Spleen (tissue), 11 donors: ENCODE results near the gene FRMD5. TPM values are rescaled to one million over a fixed set of nuclear protein-coding genes. Genes with fewer than 3 reads are reported as not detected.

ENCODE experiments used
- DNase-seq: peaks from one replicate; pipeline ENCODE4 v3.0.0-alpha.2; 2020
- H3K27ac ChIP-seq, 8 donors: fragments of 200-600 bp; sonication (generic) in 7 of 8; 1 replicate in 4 of 8; 2 replicates in 4 of 8; pipeline versions ENCODE4 v1.5.0 to v1.8.0; 2016 to 2021; ENCODE audit warnings: inconsistent platforms in 4 of 8, mild to moderate bottlenecking in 4 of 8, moderate library complexity in 1 of 8
- H3K27me3 ChIP-seq, 7 donors: fragments of 200-600 bp; sonication (generic) in 6 of 7; replicated peaks in 1 of 7; 1 replicate in 4 of 7; 2 replicates in 3 of 7; pipeline versions ENCODE4 v1.5.0 to v1.8.0; 2016 to 2021; ENCODE audit warnings: inconsistent platforms in 3 of 7, mild to moderate bottlenecking in 1 of 7
- H3K36me3 ChIP-seq, 6 donors: fragments of 200-600 bp; sonication (generic) in 5 of 6; 1 replicate in 4 of 6; 2 replicates in 2 of 6; pipeline versions ENCODE4 v1.5.0 to v1.8.0; 2016 to 2021; ENCODE audit warnings: inconsistent platforms in 2 of 6
- H3K4me1 ChIP-seq, 6 donors: fragments of 200-600 bp; sonication (generic) in 5 of 6; 1 replicate in 3 of 6; 2 replicates in 3 of 6; pipeline versions ENCODE4 v1.5.0 to v1.8.0; 2016 to 2021; ENCODE audit warnings: inconsistent platforms in 3 of 6
- H3K4me3 ChIP-seq, 8 donors: fragments of 200-600 bp; sonication (generic) in 7 of 8; 1 replicate in 4 of 8; 2 replicates in 4 of 8; pipeline versions ENCODE4 v1.5.0 to v1.8.0; 2016 to 2021; ENCODE audit warnings: inconsistent platforms in 4 of 8, mild to moderate bottlenecking in 4 of 8, moderate library complexity in 2 of 8
- H3K9me3 ChIP-seq, 8 donors: fragments of 200-600 bp; sonication (generic) in 7 of 8; 1 replicate in 4 of 8; 2 replicates in 4 of 8; pipeline versions ENCODE4 v1.5.0 to v1.8.0; 2016 to 2021; ENCODE audit warnings: inconsistent platforms in 4 of 8
- CTCF ChIP-seq, 11 experiments: fragments of 200-600 bp in 7 of 11; fragments of 450-650 bp in 4 of 11; sonication (generic) in 4 of 11; IDR thresholded peaks in 8 of 11; conservative IDR thresholded peaks in 3 of 11; 1 replicate in 7 of 11; 2 replicates in 4 of 11; pipeline versions ENCODE4 v1.4.0 to v1.8.0; 2016 to 2021; ENCODE audit warnings: antibody characterized with exemption in 11 of 11, inconsistent platforms in 4 of 11, mild to moderate bottlenecking in 1 of 11
- POLR2A ChIP-seq, 3 donors: fragments of 450-650 bp; IDR thresholded peaks; one replicate each; pipeline ENCODE4 v1.5.1; 2017; ENCODE audit warnings: antibody characterized with exemption in 3 of 3, mild to moderate bottlenecking in 1 of 3
- POLR2AphosphoS5 ChIP-seq, 3 donors: sonication (generic); formaldehyde crosslinking; IDR thresholded peaks; one replicate each; pipeline ENCODE4 v1.5.1; 2017; ENCODE audit warnings: antibody characterized with exemption in 3 of 3
- WGBS, 5 donors: extraction: QIAGEN DNeasy Blood & Tissue Kit in 3 of 5; methylation state at CpG; one replicate each; pipeline versions ENCODE4 v1.1.5 to v1.1.7; 2013 to 2018; 5-methylcytosine and 5-hydroxymethylcytosine counted together
- intact Hi-C: fragments of 100-400 bp; cut with DNase I; formaldehyde crosslinking; loops from one replicate; pipeline ENCODE4 v1.15.0; 2023; ENCODE audit warnings: low total_unique reads
- polyA plus RNA-seq, 3 donors: library from polyadenylated mRNA; stranded (reverse); fragments of 200-250 nt; gene quantifications; one replicate each; pipeline ENCODE4 v1.2.1, GENCODE V29; 2013
- total RNA-seq, 7 donors: library from RNA; depleted of rRNA in 3 of 7; stranded (reverse); fragments of >200 nt in 3 of 7; fragmentation: NEBNext Ultra II Directional in 4 of 7; extraction: Animal tissue kit (Norgen Biotek cat#: 25700) in 4 of 7; gene quantifications; one replicate each; pipeline versions ENCODE4 v1.1.0 to v1.2.1, GENCODE V29; 2016 to 2021
- donor health status: healthy with polysubstance abuse.
- donor health status: DM: no; HTN: no; CAD: no; lungs with moderate emphysema.
- donor health status: DM: no; HTN: no; CAD: no.
- donor health status: Bipolar disorder and iron deficiency.
- donor health status: healthy.
- donor health status: DM: no; HTN: no; CAD: no.
- donor health status: DM: yes; HTN: yes; CAD: no.

Gene FRMD5
- total and polyA plus RNA-seq, 10 donors: 0.09 to 1.0 (median 0.43) TPM; not detected in 1

- Histone ChIP-seq H3K36me3 (no peaks in the 10 kb centered on the region), H3K9me3 (no peaks in the 10 kb centered on the region), H3K4me1 (no peaks in the 10 kb centered on the region), H3K27me3 (no peaks in the 10 kb centered on the region), H3K27ac (no peak overlapping the region), H3K4me3 (no peak overlapping the region)
- WGBS, 5 donors: 89 to 100% (median 93%) methylated on average over 1 of the region's 1 CpG
- intact Hi-C loops: loop anchor here (5.0 kb wide), 1 partner anchor 162 kb away; no protein-coding TSS in a partner anchor
- TF ChIP-seq POLR2A (IDR thresholded peaks at IDR 0.05) (no peak), CTCF (IDR thresholded peaks at IDR 0.05 in 8 of 11, conservative IDR thresholded peaks at IDR 0.05 in 3 of 11) (no peak), POLR2AphosphoS5 (IDR thresholded peaks at IDR 0.05) (no peak)
- DNase-seq: no peak
These were observed 130.4 kb downstream of the FRMD5 start for GRCh38 chr15:44064706-44065105.

- no peaks in the 10 kb centered on the region for H3K9me3 ChIP-seq
- no peak overlapping the region for H3K27ac ChIP-seq
- no peak for DNase-seq
- H3K4me3 ChIP-seq: no peak overlapping the region
- H3K27me3 ChIP-seq: peaks cover 0 to 11% (median 0%) of the 10 kb centered on the region in 7 donors
- 36 to 50% (median 41%) methylated on average over 2 of the region's 2 CpGs for WGBS, 5 donors
- H3K4me1 ChIP-seq: no peaks in the 10 kb centered on the region
- intact Hi-C loops: no loop called here
- no peak for TF ChIP-seq POLR2AphosphoS5 (IDR thresholded peaks at IDR 0.05)
- TF ChIP-seq CTCF (IDR thresholded peaks at IDR 0.05 in 8 of 11, conservative IDR thresholded peaks at IDR 0.05 in 3 of 11): no peak
- TF ChIP-seq POLR2A (IDR thresholded peaks at IDR 0.05): no peak
- H3K36me3 ChIP-seq: no peaks in the 10 kb centered on the region
These were observed 136.9 kb downstream of the FRMD5 start for GRCh38 chr15:44058126-44058525.

GRCh38 chr15:44045661-44046060 lies 149.4 kb downstream of the FRMD5 start:
- TF ChIP-seq CTCF (IDR thresholded peaks at IDR 0.05 in 8 of 11, conservative IDR thresholded peaks at IDR 0.05 in 3 of 11) (no peak), POLR2A (IDR thresholded peaks at IDR 0.05) (no peak), POLR2AphosphoS5 (IDR thresholded peaks at IDR 0.05) (no peak)
- no peaks in the 10 kb centered on the region for H3K4me1 ChIP-seq
- peaks cover 0 to 3% (median 0%) of the 10 kb centered on the region in 7 donors for H3K27me3 ChIP-seq
- no peak overlapping the region for H3K27ac ChIP-seq
- H3K9me3 ChIP-seq: no peaks in the 10 kb centered on the region
- no peaks in the 10 kb centered on the region for H3K36me3 ChIP-seq
- DNase-seq: no peak
- H3K4me3 ChIP-seq: no peak overlapping the region
- intact Hi-C loops: no loop called here

- intact Hi-C loops: no loop called here
- H3K4me1 ChIP-seq: no peaks in the 10 kb centered on the region
- no peaks in the 10 kb centered on the region for H3K36me3 ChIP-seq
- TF ChIP-seq CTCF (IDR thresholded peaks at IDR 0.05 in 8 of 11, conservative IDR thresholded peaks at IDR 0.05 in 3 of 11) (no peak), POLR2AphosphoS5 (IDR thresholded peaks at IDR 0.05) (no peak), POLR2A (IDR thresholded peaks at IDR 0.05) (no peak)
- H3K27me3 ChIP-seq: peaks cover 0 to 3% (median 0%) of the 10 kb centered on the region in 7 donors
- 27 to 40% (median 29%) methylated on average over 3 of the region's 3 CpGs for WGBS, 5 donors
- H3K9me3 ChIP-seq: no peaks in the 10 kb centered on the region
- no peak for DNase-seq
- no peak overlapping the region for H3K4me3 ChIP-seq
- H3K27ac ChIP-seq: no peak overlapping the region
These were observed 149.9 kb downstream of the FRMD5 start for GRCh38 chr15:44045217-44045616.
